OCI-LY3 (cell line): ENCODE results near the gene STRIP1.
"Not testable (repeated sequence)": the region's sequence is repeated elsewhere in the genome, so short reads cannot be mapped to it uniquely, and the experiment has no call there.

Source experiments
- H2AFZ ChIP-seq: fragments of 200-600, 300-600 bp; shearing (Covaris generic); 2 replicates; pipeline ENCODE4 v1.6.0; 2014; ENCODE audit warnings: antibody characterized with exemption, low read depth, low read length
- H3K27ac ChIP-seq: fragments of 200-600, 300-600 bp; sonication (generic); 2 replicates; pipeline ENCODE4 v1.5.1; 2014; ENCODE audit warnings: mild to moderate bottlenecking, low read length, moderate library complexity, mixed read lengths
- H3K27me3 ChIP-seq: fragments of 200-600, 300-600 bp; sonication (generic); 2 replicates; pipeline ENCODE4 v1.6.1; 2014; ENCODE audit warnings: low read depth, low read length, mixed read lengths
- H3K36me3 ChIP-seq: fragments of 200-600, 300-600 bp; sonication (generic); replicated peaks from 2 replicates; pipeline ENCODE3; 2014; ENCODE audit warnings: low read depth, low read length, mixed read lengths
- H3K4me1 ChIP-seq: fragments of 300-600, 200-600 bp; sonication (generic); 2 replicates; pipeline ENCODE4 v1.6.1; 2014; ENCODE audit warnings: low read length, mixed read lengths
- H3K4me2 ChIP-seq: fragments of 200-600, 300-600 bp; sonication (generic); 2 replicates; pipeline ENCODE4 v1.6.1; 2014; ENCODE audit warnings: low read length, mixed read lengths
- H3K4me3 ChIP-seq: fragments of 300-600, 200-600 bp; sonication (generic); 2 replicates; pipeline ENCODE4 v1.5.1; 2014; ENCODE audit warnings: antibody characterized with exemption, mild to moderate bottlenecking, low read length, moderate library complexity
- H3K79me2 ChIP-seq: fragments of 300-600, 200-600 bp; shearing (Covaris generic); 2 replicates; pipeline ENCODE4 v1.6.1; 2014; ENCODE audit warnings: mild to moderate bottlenecking, low read length, mixed read lengths
- H3K9ac ChIP-seq: fragments of 300-600, 200-600 bp; shearing (Covaris generic); 2 replicates; pipeline ENCODE4 v1.6.0; 2014; ENCODE audit warnings: mild to moderate bottlenecking, low read length, moderate library complexity
- H3K9me3 ChIP-seq: fragments of 200-600, 300-600 bp; shearing (Covaris generic); 2 replicates; pipeline ENCODE4 v1.6.1; 2014; ENCODE audit warnings: low read length, mixed read lengths; ENCODE audit not compliant: insufficient read depth
- H4K20me1 ChIP-seq: fragments of 200-600, 300-600 bp; sonication (generic); 2 replicates; pipeline ENCODE4 v1.6.1; 2016; ENCODE audit warnings: low read length, mixed read lengths; ENCODE audit not compliant: insufficient read depth
- EZH2phosphoT487 ChIP-seq: fragments of 200-600 bp; shearing (Covaris generic); IDR thresholded peaks from 2 replicates; pipeline ENCODE4 v1.6.1; 2018; ENCODE audit warnings: antibody characterized with exemption, mixed run types, low read depth
- TF ChIP-seq, protein P1 (sequence below): fragments of 200-600, 300-600 bp; sonication (generic); IDR thresholded peaks from 2 replicates; pipeline ENCODE4 v1.5.1; 2014; ENCODE audit warnings: antibody characterized with exemption, low read length, low read depth

Gene STRIP1

GRCh38 chr1:110070671-110071242, 36.3 kb downstream of the STRIP1 start, which contains the start of gene ALX3:
TSS of gene ALX3 (minus strand) at chr1:110070672. CDS start at chr1:110070612, 60 bp downstream.
- H2AFZ ChIP-seq, result no peak within 1 kb of the TSS
- TF ChIP-seq, protein P1, sequence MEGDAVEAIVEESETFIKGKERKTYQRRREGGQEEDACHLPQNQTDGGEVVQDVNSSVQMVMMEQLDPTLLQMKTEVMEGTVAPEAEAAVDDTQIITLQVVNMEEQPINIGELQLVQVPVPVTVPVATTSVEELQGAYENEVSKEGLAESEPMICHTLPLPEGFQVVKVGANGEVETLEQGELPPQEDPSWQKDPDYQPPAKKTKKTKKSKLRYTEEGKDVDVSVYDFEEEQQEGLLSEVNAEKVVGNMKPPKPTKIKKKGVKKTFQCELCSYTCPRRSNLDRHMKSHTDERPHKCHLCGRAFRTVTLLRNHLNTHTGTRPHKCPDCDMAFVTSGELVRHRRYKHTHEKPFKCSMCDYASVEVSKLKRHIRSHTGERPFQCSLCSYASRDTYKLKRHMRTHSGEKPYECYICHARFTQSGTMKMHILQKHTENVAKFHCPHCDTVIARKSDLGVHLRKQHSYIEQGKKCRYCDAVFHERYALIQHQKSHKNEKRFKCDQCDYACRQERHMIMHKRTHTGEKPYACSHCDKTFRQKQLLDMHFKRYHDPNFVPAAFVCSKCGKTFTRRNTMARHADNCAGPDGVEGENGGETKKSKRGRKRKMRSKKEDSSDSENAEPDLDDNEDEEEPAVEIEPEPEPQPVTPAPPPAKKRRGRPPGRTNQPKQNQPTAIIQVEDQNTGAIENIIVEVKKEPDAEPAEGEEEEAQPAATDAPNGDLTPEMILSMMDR, result no peak
- no peak for TF ChIP-seq EZH2phosphoT487
- H3K36me3 ChIP-seq, result no peaks in the 10 kb centered on the region
- H3K4me1 ChIP-seq, result no peaks in the 10 kb centered on the region
- no peaks in the 10 kb centered on the region for H3K9me3 ChIP-seq
- no peaks in the 10 kb centered on the region for H3K27me3 ChIP-seq
- peak within 1 kb of the TSS; percentile 48 for H3K4me2 ChIP-seq
- H4K20me1 ChIP-seq, result no peaks in the 10 kb centered on the region
- H3K79me2 ChIP-seq, result no peaks in the 10 kb centered on the region
- H3K9ac ChIP-seq, result peak within 1 kb of the TSS; percentile 17; the same call in 1 of the 2 replicates
- H3K27ac ChIP-seq, result no peak within 1 kb of the TSS
- peak within 1 kb of the TSS; percentile 68 for H3K4me3 ChIP-seq

- Histone ChIP-seq H3K79me2 (no peaks in the 10 kb centered on the region), H3K36me3 (no peaks in the 10 kb centered on the region), H4K20me1 (no peaks in the 10 kb centered on the region), H3K4me1 (no peaks in the 10 kb centered on the region), H3K9ac (no peak overlapping the region), H3K4me3 (no peak overlapping the region), H3K4me2 (no peak overlapping the region), H3K27me3 (no peaks in the 10 kb centered on the region), H3K27ac (no peak overlapping the region), H2AFZ (no peak overlapping the region), H3K9me3 (no peaks in the 10 kb centered on the region)
- TF ChIP-seq, protein P1, result no peak
- no peak for TF ChIP-seq EZH2phosphoT487
Measured at GRCh38 chr1:110074166-110074565, 39.7 kb downstream of the STRIP1 start.

DNA sequence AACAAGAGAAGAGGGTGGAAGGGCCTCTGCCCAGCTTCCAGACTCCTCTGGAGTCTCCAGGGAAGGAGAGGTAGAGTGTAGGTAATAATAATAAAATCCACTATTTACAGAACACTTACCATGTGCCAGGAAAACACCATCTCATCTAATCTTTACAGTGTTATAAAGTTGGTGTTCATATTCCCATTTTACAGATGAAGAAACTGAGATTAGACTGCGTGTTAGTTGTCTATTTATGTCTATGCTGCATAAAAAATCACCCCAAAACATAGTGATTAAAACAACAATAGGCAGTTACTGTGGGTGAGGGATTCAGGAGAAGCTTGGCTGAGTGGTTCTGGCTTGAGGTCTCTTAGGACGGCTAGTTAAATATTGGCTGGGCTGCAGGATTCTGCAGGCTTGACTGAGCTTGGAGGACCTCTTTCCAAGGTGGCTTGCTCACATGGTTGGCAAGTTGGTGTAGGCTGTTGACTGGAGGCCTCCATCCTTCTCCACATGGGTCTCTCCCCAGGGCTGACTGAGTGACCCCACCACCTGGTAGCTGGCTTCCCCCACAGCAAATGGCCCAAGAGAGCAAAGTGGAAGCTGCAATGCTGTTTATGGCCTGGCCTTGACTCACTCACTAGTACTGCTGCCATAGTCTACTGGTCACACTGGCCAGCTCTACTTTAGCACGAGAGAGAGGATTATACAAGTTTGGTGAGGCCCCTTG, 42.5 kb downstream of the STRIP1 start:
- Histone ChIP-seq H3K4me3 (no peak overlapping the region), H2AFZ (no peak overlapping the region), H3K79me2 (no peaks in the 10 kb centered on the region), H3K27ac (no peak overlapping the region), H3K9ac (no peak overlapping the region), H3K9me3 (no peaks in the 10 kb centered on the region), H3K4me2 (no peak overlapping the region), H4K20me1 (no peaks in the 10 kb centered on the region), H3K27me3 (no peaks in the 10 kb centered on the region), H3K4me1 (no peaks in the 10 kb centered on the region), H3K36me3 (no peaks in the 10 kb centered on the region)
- no peak for TF ChIP-seq EZH2phosphoT487
- TF ChIP-seq, protein P1, result no peak

- not testable (repeated sequence) for H2AFZ ChIP-seq, H3K27me3 ChIP-seq, H4K20me1 ChIP-seq, H3K79me2 ChIP-seq, H3K27ac ChIP-seq, H3K4me3 ChIP-seq, H3K4me2 ChIP-seq, H3K9ac ChIP-seq, H3K36me3 ChIP-seq, H3K9me3 ChIP-seq
- peaks cover 15% of the 10 kb centered on the region for H3K4me1 ChIP-seq
Measured at GRCh38 chr1:110079995-110080394, 45.6 kb downstream of the STRIP1 start.
